ENCODE data around the gene MLX. TPM values are rescaled to one million over a fixed set of nuclear protein-coding genes. Genes with fewer than 3 reads are reported as not detected.
"Not testable (repeated sequence)": the region's sequence is repeated elsewhere in the genome, so short reads cannot be mapped to it uniquely, and the experiment has no call there.

The MLX gene
- total RNA-seq, 4 donors from 2014 or later: 47.0 to 62.8 (median 52.9) TPM

DNA sequence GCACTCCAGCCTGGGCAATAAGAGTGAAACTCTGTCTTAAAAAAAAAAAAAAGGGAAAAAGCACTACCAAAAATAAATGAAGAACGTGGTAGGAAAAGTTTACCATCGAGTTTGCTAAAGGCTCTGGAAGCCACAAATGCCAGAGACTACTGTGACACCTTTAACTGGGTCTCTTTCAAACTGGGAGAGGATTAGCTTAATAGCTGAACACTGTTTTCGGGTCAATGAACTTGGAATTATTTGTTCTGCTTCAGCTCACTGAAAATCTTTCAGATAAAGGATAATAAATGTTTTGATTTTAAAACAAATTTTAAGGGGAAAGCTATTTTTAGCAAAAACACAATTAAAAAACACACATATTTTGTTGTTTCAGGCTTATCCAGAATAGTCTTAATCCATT, 40.9 kb downstream of the MLX start:
- Histone ChIP-seq H3K36me3 (peaks cover 4% of the 10 kb centered on the region in 2 donors), H3K27ac (no peak overlapping the region), H3K9me3 (no peaks in the 10 kb centered on the region), H3K4me3 (replicated peaks in 1 of 3) (peak overlapping the region in 2 of 3 donors; percentile 75 to 81), H3K27me3 (no peaks in the 10 kb centered on the region), H3K4me1 (peaks cover 22 to 23% of the 10 kb centered on the region in 2 donors)
- intact Hi-C loops (cut with DNase I): no loop called here
- TF ChIP-seq POLR2A (IDR thresholded peaks at IDR 0.05): no peak
- TF ChIP-seq, protein P1, sequence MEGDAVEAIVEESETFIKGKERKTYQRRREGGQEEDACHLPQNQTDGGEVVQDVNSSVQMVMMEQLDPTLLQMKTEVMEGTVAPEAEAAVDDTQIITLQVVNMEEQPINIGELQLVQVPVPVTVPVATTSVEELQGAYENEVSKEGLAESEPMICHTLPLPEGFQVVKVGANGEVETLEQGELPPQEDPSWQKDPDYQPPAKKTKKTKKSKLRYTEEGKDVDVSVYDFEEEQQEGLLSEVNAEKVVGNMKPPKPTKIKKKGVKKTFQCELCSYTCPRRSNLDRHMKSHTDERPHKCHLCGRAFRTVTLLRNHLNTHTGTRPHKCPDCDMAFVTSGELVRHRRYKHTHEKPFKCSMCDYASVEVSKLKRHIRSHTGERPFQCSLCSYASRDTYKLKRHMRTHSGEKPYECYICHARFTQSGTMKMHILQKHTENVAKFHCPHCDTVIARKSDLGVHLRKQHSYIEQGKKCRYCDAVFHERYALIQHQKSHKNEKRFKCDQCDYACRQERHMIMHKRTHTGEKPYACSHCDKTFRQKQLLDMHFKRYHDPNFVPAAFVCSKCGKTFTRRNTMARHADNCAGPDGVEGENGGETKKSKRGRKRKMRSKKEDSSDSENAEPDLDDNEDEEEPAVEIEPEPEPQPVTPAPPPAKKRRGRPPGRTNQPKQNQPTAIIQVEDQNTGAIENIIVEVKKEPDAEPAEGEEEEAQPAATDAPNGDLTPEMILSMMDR (IDR thresholded peaks at IDR 0.05): no peak
- 39 to 46% methylated on average over 3 of the region's 3 CpGs for WGBS, 2 donors
- DNase-seq: no peak

GRCh38 chr17:42608305-42609181, 41.6 kb downstream of the MLX start:
- no peak for DNase-seq
- 0 to 1% methylated on average over 27 to 30 of the region's 30 CpGs for WGBS, 2 donors
- Histone ChIP-seq H3K27me3 (no peaks in the 10 kb centered on the region), H3K4me1 (peaks cover 22 to 23% of the 10 kb centered on the region in 2 donors), H3K9me3 (no peaks in the 10 kb centered on the region), H3K4me3 (replicated peaks in 1 of 3) (peak overlapping the region; percentile 75 to 95 (median 81)), H3K27ac (peak overlapping the region; percentile 78 to 87 (median 84)), H3K36me3 (peaks cover 7 to 10% of the 10 kb centered on the region in 2 donors)
- intact Hi-C loops (cut with DNase I): no loop called here
- TF ChIP-seq, protein P1 (IDR thresholded peaks at IDR 0.05): no peak
- TF ChIP-seq POLR2A (IDR thresholded peaks at IDR 0.05): no peak

DNA sequence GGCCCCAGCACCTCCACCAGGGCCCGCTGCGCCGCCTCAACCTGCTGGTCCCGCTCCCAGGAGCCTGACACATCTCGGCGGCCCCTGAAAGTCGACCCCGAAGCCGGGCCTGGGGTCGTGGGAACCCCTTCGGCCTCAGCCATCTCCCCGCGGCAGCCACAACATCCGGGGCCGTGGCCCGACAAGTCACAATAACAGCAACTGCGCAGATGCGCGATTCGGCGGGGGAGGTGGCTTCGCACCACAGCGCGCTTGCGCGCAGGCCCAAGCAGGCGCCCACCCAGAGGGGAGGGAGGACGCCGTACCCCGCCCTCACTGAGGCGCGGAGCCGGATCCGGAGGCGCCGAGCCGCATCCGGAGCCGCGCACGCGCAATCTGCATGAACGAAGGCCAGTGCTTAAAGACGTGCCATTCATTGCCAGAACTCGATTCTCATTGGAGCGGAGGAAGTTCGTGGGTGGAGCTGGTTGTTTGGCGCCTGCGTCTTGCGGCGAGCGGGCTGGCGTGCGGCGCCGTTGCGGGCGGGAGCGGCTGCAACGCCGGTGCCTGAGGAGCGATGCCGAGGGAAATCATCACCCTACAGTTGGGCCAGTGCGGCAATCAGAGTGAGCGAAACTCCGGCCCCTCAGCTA, 42.4 kb downstream of the MLX start, which contains the start of the genes RETREG3 and TUBG1:
TSS of gene RETREG3 (minus strand) at position 193 of the 632 bp plus-strand sequence. CDS start at position 143, 50 bp downstream.
TSS of gene TUBG1 (plus strand) at position 502 of the 632 bp plus-strand sequence. CDS start at position 557, 55 bp downstream.
- Histone ChIP-seq H3K4me1 (peaks cover 22 to 23% of the 10 kb centered on the region in 2 donors), H3K9me3 (no peaks in the 10 kb centered on the region), H3K27me3 (no peaks in the 10 kb centered on the region), H3K27ac (peak within 1 kb of the TSS; percentile 78 to 87 (median 84)), H3K36me3 (peaks cover 13 to 17% of the 10 kb centered on the region in 2 donors), H3K4me3 (replicated peaks in 1 of 3) (peak within 1 kb of the TSS; percentile 75 to 95 (median 81))
- intact Hi-C loops (cut with DNase I): no loop called here
- 0% methylated on average over 19 of the region's 66 CpGs; no CpG with 5 or more reads in 1 of the 2 donors for WGBS, 2 donors
- DNase-seq: peak; percentile 99
- TF ChIP-seq POLR2A (IDR thresholded peaks at IDR 0.05): peak; percentile 19 to 92
- TF ChIP-seq, protein P1 (IDR thresholded peaks at IDR 0.05): peak in 3 of 6 experiments; percentile 12 to 33 (median 18)

GRCh38 chr17:42609814-42610801, 43.2 kb downstream of the MLX start:
- WGBS, 2 donors: 16% methylated on average over 26 to 33 of the region's 42 CpGs
- Histone ChIP-seq H3K4me3 (replicated peaks in 1 of 3) (peak overlapping the region; percentile 26 to 75 (median 48)), H3K36me3 (peaks cover 13 to 25% of the 10 kb centered on the region in 2 donors), H3K27ac (peak overlapping the region in 2 of 3 donors; percentile 48 to 67), H3K4me1 (peaks cover 22 to 23% of the 10 kb centered on the region in 2 donors)
- H3K27me3 ChIP-seq; H3K9me3 ChIP-seq; intact Hi-C loops (cut with DNase I); DNase-seq: not testable (repeated sequence)
